SH-SY5Y (cell line): ENCODE results near the gene CD59.

Experiments used
- GATA2 ChIP-seq: IDR thresholded peaks from 2 replicates; pipeline ENCODE4 v1.6.1; 2011; ENCODE audit warnings: mild to moderate bottlenecking, low read depth, low read length
- GATA3 ChIP-seq: IDR thresholded peaks from 2 replicates; pipeline ENCODE4 v1.6.1; 2011; ENCODE audit warnings: low read depth, mild to moderate bottlenecking, low read length, moderate library complexity

DNA sequence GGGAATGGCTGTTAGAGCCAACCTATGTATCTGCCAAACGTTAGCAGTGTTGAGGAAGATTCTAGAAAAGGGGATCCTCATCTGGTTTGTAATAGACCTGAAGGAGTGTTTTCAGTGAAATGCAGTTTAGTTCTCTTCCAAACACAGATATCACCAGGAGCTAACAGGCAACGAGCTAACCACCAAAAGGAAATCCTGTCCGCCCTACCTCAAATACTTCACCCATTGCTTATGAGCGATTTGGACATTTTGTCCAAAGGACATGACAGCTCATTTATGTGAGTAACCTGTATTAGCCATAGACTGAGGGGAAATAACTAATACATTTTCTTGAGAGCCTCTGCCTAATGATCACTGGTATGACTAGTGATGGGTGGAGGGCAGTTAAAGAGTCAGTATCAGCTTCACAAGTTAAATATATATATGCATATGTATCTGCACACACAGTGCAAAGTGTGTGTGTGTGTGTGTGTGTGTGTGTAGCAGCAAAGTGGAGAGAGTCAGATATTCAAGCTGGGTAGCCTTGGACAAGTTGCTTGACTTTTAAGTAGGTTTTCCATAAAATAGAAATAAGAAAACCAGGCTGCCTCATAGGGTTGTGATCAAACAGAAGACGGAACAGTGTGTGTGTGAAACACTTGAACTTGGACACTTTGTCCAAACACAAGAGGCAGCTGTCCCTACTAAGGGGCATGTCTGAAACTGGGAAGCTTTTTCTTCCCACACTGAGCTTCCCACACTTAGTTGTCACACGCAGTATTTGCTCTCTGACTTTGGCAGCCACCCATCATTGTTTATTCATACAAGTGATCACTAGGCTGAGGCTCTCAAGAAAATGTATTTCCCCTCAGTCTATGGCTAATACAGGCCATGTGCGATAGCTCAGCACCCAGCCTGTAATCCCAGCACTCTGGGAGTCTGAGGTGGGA is 34.7 kb downstream of the CD59 start:
- TF ChIP-seq GATA3 = no peak
- no peak for TF ChIP-seq GATA2
